DLD1 (cell line): ENCODE measurements around the gene TNFRSF1A.
"Not testable (repeated sequence)": the region's sequence is repeated elsewhere in the genome, so short reads cannot be mapped to it uniquely, and the experiment has no call there.

Experiments used
- in situ Hi-C: cut with HindIII; loops from 2 replicates; pipeline ENCODE4 v1.10.0; 2017; ENCODE audit warnings: low sequenced_read_pairs

Gene TNFRSF1A

DNA sequence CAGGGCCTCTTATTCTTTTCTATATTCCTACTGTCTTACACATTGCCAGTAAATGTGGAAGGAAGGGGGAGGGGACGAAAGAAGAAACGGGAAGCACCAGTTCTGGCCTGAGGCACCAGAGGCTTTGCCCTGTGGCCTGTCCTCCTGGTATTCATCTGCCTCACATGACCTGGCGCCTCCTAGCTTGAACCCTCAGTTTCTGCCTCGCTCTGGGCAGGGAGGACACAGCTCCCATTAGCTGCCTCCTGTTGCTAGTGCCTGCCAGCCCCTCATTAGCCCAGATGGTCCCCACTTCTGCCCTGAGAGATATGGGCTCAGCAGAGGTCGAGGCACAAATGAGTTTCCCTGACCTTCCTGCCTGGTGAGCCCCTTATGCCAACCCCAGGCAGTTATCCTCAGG lies 34.3 kb downstream of the TNFRSF1A start:
- in situ Hi-C loops, result no loop called here

DNA sequence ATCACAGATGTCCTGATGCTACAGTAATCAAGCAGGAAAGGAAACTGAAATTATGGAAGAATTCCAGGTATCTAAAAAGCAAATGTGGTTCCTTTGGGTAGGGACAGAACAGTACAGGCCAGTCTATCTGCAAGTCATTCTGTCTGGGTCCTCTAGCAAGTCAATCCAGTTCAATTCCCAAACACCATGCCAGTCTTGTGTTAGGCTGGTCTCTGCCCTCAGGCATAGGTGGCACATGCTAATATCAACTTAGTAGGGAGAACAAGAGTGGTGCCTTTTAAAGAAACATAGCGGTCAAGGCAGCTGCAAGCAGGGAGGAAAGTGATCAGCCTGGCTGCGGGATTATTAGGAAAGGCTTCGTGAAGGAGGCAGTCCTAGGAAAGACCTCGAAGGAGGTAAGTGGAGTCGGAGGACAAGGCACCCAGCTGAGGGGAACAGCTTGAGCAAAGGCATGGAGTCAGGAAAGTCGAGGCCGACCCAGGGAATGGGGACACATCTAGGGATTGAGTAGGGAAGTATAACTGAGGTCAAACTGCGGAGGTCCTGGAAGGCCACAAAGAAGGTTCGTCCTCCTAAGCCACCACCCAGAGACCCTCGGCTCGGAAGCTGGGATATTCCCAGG lies 35.2 kb downstream of the TNFRSF1A start:
- in situ Hi-C loops, result no loop called here

DNA sequence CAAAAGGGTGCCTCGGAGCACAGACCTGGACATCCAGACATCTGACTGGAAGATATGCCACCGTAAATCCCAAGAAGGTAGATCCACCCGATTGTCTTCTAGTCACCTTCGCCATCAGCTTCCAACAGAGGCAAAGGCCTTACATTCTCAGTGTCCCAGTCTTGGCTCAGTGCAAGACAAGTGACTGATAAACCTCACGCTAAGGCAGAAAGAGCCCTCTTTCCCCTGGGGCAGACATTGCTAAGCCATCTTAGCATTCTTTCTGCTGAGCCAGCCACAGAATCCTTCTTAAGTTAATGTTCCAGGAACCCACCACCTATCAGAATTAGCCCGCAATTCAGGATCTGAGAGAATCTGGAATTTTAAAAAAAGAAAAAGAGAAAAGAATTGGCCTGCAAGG lies 35.7 kb downstream of the TNFRSF1A start:
- in situ Hi-C loops, result no loop called here

DNA sequence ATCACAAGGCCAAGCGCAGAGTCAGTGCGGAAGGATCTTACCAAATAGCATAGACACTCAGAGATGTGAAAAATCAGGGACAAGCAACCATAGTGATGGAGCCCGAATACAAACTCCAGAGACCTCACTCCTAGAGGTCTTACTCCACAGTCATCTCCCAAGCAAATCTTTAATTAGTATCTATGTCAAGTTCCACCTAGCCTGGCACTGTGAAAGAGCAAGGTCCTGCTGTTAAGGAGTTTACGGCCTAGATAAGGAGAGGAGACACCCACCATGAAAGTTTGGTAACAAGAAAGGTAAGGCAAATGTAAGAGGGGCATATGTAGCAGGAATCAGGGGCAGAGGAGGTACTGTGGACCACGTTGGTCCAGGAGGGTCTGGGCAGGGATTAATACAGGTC lies 38.8 kb downstream of the TNFRSF1A start:
- in situ Hi-C loops, result no loop called here

DNA sequence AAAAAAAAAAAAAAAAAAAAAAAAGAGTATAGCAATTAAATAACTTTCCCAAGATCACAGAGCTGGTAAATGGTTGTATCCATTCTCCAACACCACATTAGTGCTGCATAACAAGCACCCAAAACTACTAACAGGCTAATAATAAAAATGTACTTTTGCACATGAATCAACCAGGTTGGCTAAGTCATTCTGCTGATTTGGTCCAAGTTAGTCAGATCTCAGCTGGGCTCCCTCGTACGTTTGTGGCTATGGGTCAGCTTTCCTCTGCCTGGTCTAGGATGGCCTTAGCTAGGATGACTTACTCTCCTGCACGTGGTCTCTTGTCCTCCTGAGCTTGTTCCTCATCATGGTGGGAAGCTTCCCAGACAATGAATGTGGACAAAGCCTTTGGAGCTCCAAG lies 39.3 kb downstream of the TNFRSF1A start:
- in situ Hi-C loops, result no loop called here

DNA sequence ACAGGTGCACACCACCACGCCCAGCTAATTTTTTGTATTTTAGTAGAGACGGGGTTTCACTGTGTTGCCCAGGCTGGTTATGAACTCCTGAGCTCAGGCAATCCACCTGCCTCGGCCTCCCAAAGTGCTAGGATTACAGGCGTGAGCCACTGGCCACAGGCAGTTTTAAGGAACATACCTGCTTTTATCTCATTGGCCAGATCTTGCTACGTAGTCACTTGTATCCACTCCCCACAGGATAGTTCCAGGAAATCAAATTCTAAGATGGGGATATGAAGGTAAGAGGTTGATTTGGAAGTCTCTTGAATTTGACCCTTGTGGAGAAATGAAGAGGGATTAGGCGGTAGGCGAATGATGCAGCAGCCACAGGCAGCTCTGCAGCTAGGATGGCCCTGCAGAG lies 40.2 kb downstream of the TNFRSF1A start:
- in situ Hi-C loops, result no loop called here

DNA sequence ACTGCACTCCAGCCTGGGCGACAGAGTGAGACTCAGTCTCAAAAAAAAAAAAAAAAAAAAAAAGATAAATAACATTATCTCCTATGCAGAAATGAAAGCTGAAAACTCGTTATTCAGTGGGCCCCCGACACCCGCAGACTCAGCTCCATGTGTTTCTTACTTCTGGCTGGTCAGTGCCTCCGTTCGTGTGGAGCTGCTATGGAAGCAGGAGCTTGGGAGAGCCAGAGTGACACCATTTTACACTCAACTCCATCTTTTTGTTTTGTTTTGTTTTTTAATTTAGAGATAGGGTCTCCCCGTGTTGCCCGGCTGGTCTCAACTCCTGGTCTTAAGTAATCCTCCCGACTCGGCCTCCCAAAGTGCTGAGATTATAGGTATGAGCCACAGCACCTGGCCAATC lies 44.7 kb downstream of the TNFRSF1A start:
- in situ Hi-C loops, result no loop called here

DNA sequence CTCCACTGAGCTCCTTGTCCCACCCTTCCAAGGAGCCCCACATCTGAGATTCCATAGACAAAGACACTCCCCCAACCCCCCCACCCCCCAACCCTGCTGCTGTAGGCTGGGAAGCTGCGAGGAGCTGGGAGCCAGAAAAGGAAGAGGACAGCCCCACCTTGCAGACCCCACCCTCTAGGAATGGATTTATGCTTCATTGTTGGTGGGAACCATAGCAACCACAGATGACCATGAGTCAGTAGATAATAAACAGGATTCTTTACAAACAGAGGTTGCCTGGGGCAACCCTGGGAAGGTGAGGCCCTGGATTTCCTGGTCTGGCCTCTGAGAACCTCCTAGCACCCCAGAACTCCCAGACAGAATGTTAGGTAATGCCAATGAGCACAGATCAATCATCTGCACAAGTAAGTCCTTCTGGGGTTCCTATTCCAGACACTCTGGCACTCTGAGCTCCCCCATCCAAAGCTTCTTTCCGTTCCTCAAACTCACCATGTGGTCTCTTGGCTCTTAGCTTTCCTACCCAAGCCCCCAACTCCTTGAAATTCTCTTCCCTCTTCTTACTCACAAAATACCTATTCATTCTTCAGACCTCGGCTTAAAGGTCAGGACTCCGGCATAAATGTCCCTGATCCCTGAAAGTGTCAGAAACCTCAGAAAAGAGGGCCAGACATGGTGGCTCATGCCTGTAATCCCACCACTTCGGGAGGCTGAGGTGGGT lies 46.6 kb downstream of the TNFRSF1A start:
- in situ Hi-C loops, result no loop called here

DNA sequence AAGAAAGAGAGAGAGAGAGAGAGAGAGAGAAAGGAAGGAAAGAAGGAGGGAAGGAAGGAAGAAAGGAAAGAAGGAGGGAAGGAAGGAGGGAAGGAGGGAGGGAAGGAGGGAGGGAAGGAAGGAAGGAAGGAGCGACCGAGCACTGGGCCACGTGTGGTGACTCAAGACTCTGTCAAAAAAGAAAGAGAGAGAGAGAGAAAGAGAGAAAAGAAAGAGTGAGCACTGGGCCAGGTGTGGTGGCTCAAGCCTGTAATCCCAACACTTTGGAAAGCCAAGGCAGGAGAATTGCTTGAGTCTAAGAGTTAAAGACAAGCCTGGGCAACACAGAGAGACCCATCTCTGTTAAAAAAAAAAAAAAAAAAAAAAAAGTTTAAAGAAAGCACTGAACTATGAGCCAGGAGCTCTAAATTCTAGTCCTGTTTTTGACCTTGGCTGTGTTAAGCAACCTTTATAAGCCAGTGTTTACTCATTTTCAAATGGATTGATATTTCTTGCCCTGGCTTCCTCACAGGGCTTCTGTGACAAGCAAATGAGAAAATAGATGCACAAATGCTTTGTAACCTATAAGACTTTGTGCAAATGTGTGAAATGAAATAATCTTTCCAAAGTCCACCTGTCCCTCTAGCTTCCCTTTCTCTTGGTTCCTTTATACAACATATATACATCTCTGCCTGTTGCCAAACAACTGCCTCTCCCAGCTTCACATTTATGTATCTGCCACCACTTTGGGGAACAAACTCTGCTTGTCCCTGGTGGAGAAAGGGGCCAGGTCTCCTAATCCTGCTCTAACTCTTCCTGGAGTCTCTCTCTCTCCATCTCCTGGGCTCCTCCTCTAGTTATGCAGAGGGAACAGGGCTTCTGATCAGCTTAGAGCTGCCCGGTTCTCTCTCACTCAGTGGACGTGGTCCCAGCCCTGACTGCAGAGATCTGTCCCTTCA lies 47.5 kb downstream of the TNFRSF1A start:
- in situ Hi-C loops, result no loop called here

DNA sequence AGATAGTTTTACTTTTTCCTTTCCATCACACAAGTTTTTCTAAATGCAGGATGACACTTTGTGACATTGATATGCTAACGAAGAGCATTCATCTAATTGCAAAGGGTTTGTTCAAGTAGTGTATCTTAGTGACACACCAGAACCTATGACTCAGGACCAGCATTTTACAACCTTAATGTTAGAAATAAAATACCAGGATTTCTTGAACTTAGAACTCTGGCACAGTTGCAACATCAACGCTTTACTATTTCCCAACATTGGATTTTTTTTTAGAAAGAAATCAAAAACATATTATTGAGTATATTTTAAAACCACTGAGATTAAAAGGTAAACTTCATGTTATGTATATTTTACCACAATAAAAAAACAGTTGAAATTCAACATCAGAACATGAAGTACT lies 49.3 kb downstream of the TNFRSF1A start:
- in situ Hi-C loops, result no loop called here

DNA sequence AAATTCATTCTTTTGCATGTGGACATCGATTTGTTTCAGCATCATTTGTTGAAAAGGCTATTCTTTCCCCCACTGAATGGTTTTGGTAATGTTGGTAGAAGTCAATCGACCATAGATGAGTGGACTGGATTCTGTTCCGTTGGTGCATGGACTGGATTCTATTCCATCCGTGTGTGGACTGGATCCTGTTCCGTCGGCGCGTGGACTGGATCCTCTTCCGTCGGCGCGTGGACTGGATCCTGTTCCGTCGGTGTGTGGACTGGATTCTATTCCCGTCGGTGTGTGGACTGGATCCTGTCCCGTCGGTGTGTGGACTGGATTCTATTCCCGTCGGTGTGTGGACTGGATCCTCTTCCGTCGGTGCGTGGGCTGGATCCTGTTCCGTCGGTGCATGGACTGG lies 52.0 kb downstream of the TNFRSF1A start:
- in situ Hi-C loops, result not testable (repeated sequence)

DNA sequence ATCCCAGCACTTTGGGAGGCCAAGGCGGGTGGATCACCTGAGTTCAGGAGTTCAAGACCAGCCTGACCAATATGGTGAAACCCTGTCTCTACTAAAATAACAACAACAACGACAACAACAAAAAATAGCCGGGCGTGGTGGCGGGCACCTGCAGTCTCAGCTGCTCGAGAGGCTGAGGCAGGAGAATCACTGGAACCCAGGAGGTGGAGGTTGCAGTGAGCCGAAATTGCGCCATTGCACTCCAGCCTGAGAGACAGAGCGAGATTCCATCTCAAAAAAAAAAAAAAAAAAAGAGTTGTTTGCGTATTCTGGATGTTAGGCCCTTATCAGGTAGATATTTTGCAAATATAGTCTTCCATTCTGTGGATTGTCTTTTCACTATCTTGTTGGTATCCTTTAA lies 52.8 kb downstream of the TNFRSF1A start:
- in situ Hi-C loops, result not testable (repeated sequence)

DNA sequence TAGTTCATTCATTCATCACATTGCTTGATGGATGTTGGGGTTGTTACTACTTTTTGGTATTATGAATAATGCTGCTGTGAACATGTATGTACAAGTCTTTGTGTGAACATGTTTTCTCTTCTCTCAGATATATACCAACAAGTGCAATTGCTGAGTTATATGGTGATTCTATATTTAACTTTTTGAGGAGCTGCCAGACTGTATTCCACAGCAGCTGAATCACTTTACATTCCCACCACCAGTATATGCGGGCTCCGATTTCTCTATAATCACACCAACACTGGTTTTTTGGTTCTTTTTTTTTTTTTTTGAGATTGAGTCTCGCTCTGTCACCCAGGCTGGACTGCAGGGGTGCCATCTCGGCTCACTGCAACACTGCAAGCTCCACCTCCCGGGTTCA lies 53.6 kb downstream of the TNFRSF1A start:
- in situ Hi-C loops, result no loop called here

DNA sequence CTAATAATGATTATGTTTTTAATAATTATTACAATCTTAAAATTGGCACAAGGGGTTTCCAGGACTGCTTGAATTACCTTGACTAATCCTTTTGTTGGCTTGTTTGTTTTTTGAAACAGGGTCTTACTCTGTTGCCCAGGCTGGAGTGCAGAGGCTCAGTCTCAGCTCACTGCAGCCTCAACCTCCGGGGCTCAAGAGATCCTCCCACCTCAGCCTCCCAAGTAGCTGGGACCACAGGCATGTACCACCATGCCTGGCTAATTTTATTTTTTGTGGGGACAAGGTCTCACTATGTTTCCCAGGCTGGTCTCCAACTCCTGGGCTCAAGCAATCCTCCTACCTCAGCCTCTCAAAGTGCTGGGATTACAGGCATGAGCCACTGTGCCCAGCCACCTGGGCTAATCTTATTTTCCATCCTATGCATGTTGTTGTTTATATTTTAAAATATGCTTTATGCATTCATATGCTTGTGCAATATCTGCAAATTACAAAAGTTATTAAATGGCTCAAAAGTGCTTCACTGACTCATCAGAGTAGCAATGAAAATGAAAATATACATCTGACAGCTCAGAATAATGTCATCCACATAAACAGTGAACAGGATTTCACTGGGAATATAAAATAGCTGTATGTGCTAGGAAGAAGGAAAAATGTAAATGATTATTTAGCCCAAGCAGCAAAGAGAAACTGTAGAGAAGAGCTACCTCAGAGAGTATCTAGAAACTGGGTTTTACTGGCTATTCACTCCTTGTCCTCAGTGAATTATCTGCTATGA lies 56.2 kb downstream of the TNFRSF1A start:
- in situ Hi-C loops, result no loop called here

DNA sequence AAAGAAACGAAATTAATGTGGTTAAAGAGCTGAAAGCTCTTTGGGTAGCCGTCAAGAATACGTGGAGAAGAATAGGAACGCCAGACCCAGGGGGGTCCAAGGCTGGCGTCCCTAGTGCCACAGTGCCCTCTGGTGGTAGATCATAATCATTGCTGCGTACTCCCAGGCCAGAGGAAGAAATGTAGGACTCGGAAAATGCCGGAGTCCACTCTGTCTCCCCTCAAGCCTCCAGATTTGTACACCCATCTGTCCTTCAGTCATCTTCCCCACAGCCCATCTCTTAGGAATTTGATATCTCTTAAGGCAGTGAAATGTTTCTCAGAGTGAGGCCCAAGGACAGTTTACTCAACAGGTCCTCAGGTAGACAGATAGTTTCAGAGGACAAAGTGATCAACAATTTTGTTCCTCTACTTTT lies 56.8 kb downstream of the TNFRSF1A start:
- in situ Hi-C loops, result no loop called here

DNA sequence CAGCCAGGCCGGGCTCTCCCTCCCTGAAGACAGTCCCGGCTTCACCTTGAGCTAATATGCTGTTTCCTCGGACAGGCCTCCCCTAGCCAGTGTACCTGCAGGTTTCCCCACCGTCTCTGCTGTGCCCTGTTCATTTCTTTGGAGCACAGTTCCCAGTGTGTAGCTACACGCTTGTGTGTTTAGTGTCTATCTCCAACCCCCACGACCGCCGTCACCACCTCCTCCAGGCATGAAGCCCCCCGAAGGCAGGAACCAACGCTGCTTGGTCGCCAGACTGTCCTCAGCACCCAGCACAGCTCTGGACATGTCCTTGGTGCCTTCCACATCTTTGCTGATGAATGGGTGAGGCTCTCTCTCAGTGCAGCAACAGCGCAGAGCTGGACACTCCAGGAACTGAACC lies 57.6 kb downstream of the TNFRSF1A start:
- in situ Hi-C loops, result no loop called here

DNA sequence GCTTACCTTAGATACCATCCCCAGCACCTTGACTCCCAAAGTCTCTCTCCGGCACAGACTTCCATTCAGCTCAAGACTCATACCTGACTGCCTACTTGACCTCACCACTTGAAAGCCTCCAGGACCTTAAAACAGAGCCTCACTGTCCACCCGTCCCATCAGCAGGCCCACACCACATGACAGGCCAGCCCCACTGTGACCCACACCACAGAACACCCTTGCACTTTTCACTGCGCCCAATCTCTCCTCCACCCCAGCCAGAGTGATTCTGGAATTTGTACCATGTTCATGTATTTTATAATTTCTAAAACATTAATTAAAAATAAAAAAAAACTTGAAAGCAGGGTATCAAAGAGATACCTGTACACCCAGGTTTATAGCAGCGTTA lies 59.4 kb downstream of the TNFRSF1A start:
- in situ Hi-C loops, result no loop called here

DNA sequence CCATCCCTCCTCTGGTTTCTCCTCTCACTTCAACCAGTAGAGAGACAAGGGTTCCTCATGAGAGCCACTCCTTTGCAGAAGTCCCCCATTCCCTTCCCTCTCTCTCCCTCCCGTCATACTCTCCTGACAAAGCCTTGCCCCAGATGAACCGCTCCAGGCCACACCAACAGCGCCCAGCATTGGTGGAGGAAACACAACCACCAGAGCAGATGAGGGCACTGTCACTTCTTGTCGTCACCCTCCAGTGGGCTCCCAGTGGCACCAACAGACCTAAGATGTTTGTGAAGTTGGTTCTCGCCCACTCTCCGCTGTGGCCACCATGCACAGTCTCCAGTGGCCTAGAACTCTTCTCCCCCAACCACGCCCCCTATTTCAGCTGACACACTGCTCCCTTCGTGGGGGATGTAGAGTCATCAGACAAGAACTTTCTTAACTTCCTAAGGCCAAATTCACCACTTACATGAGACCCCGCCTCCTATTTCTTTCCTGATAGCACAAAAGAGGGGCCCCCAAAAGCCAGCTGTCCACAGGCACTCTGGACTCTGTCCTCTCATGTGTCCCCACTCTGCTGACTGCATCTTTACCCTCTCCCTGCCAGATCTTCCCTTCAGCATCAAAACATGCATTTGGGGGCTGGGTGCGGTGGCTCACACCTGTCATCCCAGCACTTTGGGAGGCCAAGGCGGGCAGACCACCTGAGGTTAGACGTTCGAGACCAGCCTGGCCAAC lies 60.6 kb downstream of the TNFRSF1A start:
- in situ Hi-C loops, result no loop called here

DNA sequence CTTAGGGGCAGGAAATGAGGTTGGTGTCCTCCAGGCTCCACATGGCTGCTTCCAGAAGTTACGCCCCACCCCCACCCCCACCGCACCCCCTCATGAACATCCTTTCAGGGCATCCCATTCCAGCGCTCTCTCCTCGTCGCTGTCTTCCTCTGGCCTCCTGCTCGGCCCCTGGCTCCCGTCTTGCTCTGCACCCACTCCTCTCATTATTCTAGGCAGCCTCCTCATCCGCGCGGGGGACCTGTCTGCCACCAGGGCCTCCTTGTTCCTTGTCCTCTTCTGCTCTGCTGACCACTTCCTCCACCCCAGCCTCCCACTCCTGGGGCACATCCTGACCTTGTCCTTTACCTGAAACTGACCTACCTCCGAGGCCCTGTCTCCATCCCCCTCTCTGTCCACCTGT lies 61.2 kb downstream of the TNFRSF1A start:
- in situ Hi-C loops, result no loop called here

DNA sequence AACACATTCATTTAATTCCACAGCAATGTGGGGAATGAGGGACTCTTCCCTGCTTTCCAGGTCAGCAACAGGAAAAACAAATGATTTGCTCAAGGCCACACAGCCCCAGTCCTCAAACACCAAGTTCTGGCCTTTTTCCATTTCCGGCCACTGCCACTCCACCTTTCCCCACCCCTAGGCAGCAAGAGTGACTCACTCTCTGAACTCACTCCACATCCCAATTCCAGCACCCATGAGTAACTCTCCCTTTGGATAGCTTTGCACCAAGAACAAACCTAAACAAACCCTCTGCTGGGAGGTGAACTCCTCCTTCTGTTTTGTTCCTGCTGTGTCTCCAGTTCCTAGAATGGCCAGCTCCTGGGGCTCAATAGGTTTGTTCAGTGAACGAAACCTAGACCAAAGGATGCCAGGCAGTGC lies 61.8 kb downstream of the TNFRSF1A start:
- in situ Hi-C loops, result no loop called here
